Measurements from ENCODE around the gene OR5AU1. TPM values are rescaled to one million over a fixed set of nuclear protein-coding genes. Genes with fewer than 3 reads are reported as not detected.

Gene OR5AU1
- total RNA-seq, 1 donor from 2014 or later: not detected

DNA sequence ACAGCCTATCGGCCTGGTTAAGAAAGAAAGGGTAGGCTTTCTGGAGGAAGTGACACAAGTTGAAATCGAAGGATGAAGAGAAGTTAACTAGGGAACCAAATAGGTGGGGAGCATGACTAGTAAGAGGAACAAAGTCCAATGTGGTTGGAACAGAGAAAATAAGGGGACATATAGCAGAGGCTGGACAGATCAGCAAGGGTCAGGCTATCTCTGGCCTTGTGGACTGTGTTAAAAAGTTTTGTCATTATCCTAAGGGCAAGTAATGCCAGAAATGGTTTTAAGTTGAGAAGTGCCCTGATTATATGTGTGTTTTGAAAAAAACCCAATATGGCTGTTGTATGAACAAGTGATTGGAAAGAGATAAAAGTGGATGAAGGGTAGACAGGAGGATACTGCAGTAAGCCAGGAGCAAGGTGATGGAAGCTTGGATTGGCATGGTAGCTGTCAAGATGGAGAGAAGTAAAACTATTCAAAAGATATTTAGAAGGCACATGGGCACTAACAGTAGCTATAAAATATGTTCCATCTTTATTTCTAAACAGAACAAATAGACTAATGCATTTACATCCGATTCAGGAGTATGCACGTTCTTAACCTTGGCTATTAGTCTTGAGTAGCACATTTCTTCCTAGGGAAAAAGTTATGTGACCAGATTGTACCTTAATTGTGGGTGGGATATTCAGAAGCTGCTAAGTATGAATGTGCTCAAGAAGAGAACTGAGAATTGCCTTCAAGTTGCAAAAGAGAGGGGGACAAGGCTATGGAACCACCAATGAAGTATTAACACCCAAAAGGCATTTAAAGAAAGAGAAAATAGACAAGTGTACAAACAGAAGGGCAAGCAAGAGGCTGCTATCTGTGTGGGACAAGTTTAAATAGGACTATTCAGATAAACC, 46.8 kb upstream of the OR5AU1 start:
- no peak for TF ChIP-seq CTCF (IDR thresholded peaks at IDR 0.05)
- no peak for DNase-seq (ENCODE audit: low spot score)
- Mint-ChIP-seq H3K4me3 (ENCODE audit: unreplicated experiment) (no peak overlapping the region), H3K27ac (ENCODE audit: unreplicated experiment) (no peak overlapping the region), H3K9me3 (ENCODE audit: low read depth) (peaks cover 3% of the 10 kb centered on the region), H3K4me1 (ENCODE audit: low read depth) (peaks cover 5% of the 10 kb centered on the region), H3K27me3 (ENCODE audit: low read depth) (no peaks in the 10 kb centered on the region), H3K36me3 (ENCODE audit: low read depth) (peaks cover 47% of the 10 kb centered on the region)

- no peaks in the 10 kb centered on the region for H3K27me3 Mint-ChIP-seq (ENCODE audit: low read depth)
- no peak overlapping the region for H3K27ac Mint-ChIP-seq (ENCODE audit: unreplicated experiment)
- TF ChIP-seq CTCF (IDR thresholded peaks at IDR 0.05): no peak
- no peak for DNase-seq (ENCODE audit: low spot score)
- peaks cover 5% of the 10 kb centered on the region for H3K4me1 Mint-ChIP-seq (ENCODE audit: low read depth)
- peaks cover 42% of the 10 kb centered on the region for H3K36me3 Mint-ChIP-seq (ENCODE audit: low read depth)
- no peak overlapping the region for H3K4me3 Mint-ChIP-seq (ENCODE audit: unreplicated experiment)
- H3K9me3 Mint-ChIP-seq (ENCODE audit: low read depth): peaks cover 10% of the 10 kb centered on the region
Observed at GRCh38 chr14:21201732-21202462, 46.0 kb upstream of the OR5AU1 start.

GRCh38 chr14:21200752-21201461, 45.0 kb upstream of the OR5AU1 start:
- H3K4me3 Mint-ChIP-seq (ENCODE audit: unreplicated experiment): no peak overlapping the region
- DNase-seq (ENCODE audit: low spot score): no peak
- TF ChIP-seq CTCF (IDR thresholded peaks at IDR 0.05): no peak
- peaks cover 32% of the 10 kb centered on the region for H3K36me3 Mint-ChIP-seq (ENCODE audit: low read depth)
- H3K9me3 Mint-ChIP-seq (ENCODE audit: low read depth): peaks cover 10% of the 10 kb centered on the region
- H3K27me3 Mint-ChIP-seq (ENCODE audit: low read depth): no peaks in the 10 kb centered on the region
- peaks cover 5% of the 10 kb centered on the region for H3K4me1 Mint-ChIP-seq (ENCODE audit: low read depth)
- no peak overlapping the region for H3K27ac Mint-ChIP-seq (ENCODE audit: unreplicated experiment)

GRCh38 chr14:21199611-21200560, 44.0 kb upstream of the OR5AU1 start:
- no peak for TF ChIP-seq CTCF (IDR thresholded peaks at IDR 0.05)
- Mint-ChIP-seq H3K4me3 (ENCODE audit: unreplicated experiment) (no peak overlapping the region), H3K4me1 (ENCODE audit: low read depth) (peaks cover 5% of the 10 kb centered on the region), H3K9me3 (ENCODE audit: low read depth) (peaks cover 10% of the 10 kb centered on the region), H3K36me3 (ENCODE audit: low read depth) (peaks cover 27% of the 10 kb centered on the region), H3K27ac (ENCODE audit: unreplicated experiment) (no peak overlapping the region), H3K27me3 (ENCODE audit: low read depth) (no peaks in the 10 kb centered on the region)
- DNase-seq (ENCODE audit: low spot score): no peak
